RPMI7951 (cell line): ENCODE data around the gene CCL22. TPM values are rescaled to one million over a fixed set of nuclear protein-coding genes. Genes with fewer than 3 reads are reported as not detected.
"Not testable (repeated sequence)": the region's sequence is repeated elsewhere in the genome, so short reads cannot be mapped to it uniquely, and the experiment has no call there.

Experiments used
- DNase-seq: peaks from one replicate; pipeline ENCODE4 v3.0.0-alpha.2; 2012; ENCODE audit warnings: low read depth
- total RNA-seq: library from RNA; depleted of rRNA; stranded (reverse); fragments of >200 nt; shearing (Covaris generic); gene quantifications from 2 replicates; pipeline ENCODE4 v1.2.3, GENCODE V29; 2014; rRNA removed

CCL22 gene
- total RNA-seq, 1 experiment from 2014 or later, result not detected

GRCh38 chr16:57394444-57394843, 35.9 kb downstream of the CCL22 start:
- peak; percentile 23 for DNase-seq

- no peak for DNase-seq
Measured at GRCh38 chr16:57395026-57395425, 36.4 kb downstream of the CCL22 start.

GRCh38 chr16:57396786-57397185, 38.2 kb downstream of the CCL22 start:
- DNase-seq, result no peak

- not testable (repeated sequence) for DNase-seq
Measured at GRCh38 chr16:57397493-57397892, 38.9 kb downstream of the CCL22 start.

- no peak for DNase-seq
Measured at GRCh38 chr16:57401943-57402640, 43.5 kb downstream of the CCL22 start.

- no peak for DNase-seq
Measured at GRCh38 chr16:57403965-57404817, 45.6 kb downstream of the CCL22 start, which contains the start of gene CCL17. Gene CCL17, plus strand, starts transcription at chr16:57404767. Its CDS starts 9,166 bp downstream, at chr16:57413933.

GRCh38 chr16:57405097-57405496, 46.5 kb downstream of the CCL22 start:
- no peak for DNase-seq

GRCh38 chr16:57406881-57407280, 48.3 kb downstream of the CCL22 start:
- DNase-seq, result no peak

GRCh38 chr16:57407521-57408353, 49.2 kb downstream of the CCL22 start:
- DNase-seq, result no peak

- DNase-seq, result no peak
Measured at GRCh38 chr16:57409065-57409464, 50.5 kb downstream of the CCL22 start.

- peak; percentile 21 for DNase-seq
Measured at GRCh38 chr16:57409870-57410587, 51.4 kb downstream of the CCL22 start.

GRCh38 chr16:57411362-57411976, 52.9 kb downstream of the CCL22 start:
- no peak for DNase-seq

- no peak for DNase-seq
Measured at GRCh38 chr16:57412584-57412983, 54.0 kb downstream of the CCL22 start.

- no peak for DNase-seq
Measured at GRCh38 chr16:57413301-57413730, 54.7 kb downstream of the CCL22 start.

- no peak for DNase-seq
Measured at GRCh38 chr16:57413733-57414132, 55.1 kb downstream of the CCL22 start.

Other genes starting within 250 kb of the CCL22 start
- 88.5 and 119 TPM in 2 replicates for gene PSME3IP1, start 172.7 kb upstream of the CCL22 start, total RNA-seq
- 41.5 and 42.0 TPM in 2 replicates for gene RSPRY1, start 172.5 kb upstream of the CCL22 start, total RNA-seq
- gene ARL2BP, start 113.5 kb upstream of the CCL22 start, total RNA-seq, result 120 and 134 TPM in 2 replicates
- gene PLLP, start 74.1 kb upstream of the CCL22 start, total RNA-seq, result 0.24 and 2.1 TPM in 2 replicates
- 0.36 and 1.3 TPM in 2 replicates for gene CX3CL1, start 13.7 kb downstream of the CCL22 start, total RNA-seq
- gene CCL17, start 46.0 kb downstream of the CCL22 start, total RNA-seq, result not detected in 2 replicates
- 68.0 and 68.9 TPM in 2 replicates for gene CIAPIN1, start 88.6 kb downstream of the CCL22 start, total RNA-seq
- 51.3 and 56.6 TPM in 2 replicates for gene COQ9, start 88.7 kb downstream of the CCL22 start, total RNA-seq
- 171 and 186 TPM in 2 replicates for gene POLR2C, start 103.9 kb downstream of the CCL22 start, total RNA-seq
- 16.4 and 17.9 TPM in 2 replicates for gene DOK4, start 127.7 kb downstream of the CCL22 start, total RNA-seq
- gene CCDC102A, start 177.8 kb downstream of the CCL22 start, total RNA-seq, result 11.3 and 13.3 TPM in 2 replicates
- gene ADGRG5, start 183.9 kb downstream of the CCL22 start, total RNA-seq, result 0.24 TPM in 1 of 2 replicates, not detected in the other